ENCODE results near the gene USP2. TPM values are rescaled to one million over a fixed set of nuclear protein-coding genes. Genes with fewer than 3 reads are reported as not detected.

Gene USP2
- total RNA-seq, 2 donors from 2014 or later: not detected

DNA sequence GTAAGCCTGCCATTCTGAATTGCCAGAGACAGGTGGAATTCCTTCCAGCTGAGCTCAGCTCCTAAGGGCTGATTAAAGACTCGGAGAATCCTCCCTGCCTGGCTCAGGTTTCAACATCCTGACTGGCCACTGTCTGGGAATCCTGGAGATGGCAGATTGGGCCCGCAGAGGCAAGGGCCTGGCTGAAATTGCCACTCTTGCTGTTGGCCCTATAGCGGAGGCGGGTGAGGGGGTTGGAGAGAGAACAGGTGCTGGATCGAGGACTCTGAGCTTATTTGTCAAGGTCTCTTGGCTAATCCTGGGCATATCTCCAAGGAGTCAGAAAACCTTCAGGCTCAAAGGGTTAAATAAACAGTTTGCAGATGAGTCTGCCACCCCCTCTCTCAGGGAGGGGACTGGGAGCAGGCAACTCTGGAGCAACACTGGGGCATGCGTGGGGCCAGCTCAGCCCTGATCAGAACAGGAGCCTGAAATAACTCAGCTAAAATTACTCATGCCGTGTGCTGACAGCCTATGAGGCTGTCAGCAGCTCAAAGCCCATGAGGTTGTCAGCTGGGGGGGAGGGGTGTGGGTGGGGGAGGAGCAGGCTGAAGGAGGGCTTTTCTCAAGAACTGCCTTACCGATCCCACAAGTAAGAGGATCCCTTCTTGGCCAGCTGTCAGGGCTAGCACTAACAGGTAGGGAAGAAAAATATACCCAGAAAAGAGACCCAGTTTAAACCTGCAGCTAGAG lies 20.3 kb downstream of the USP2 start:
- no peak overlapping the region for H3K27ac Mint-ChIP-seq
- no peak overlapping the region for H3K4me3 Mint-ChIP-seq
- no peaks in the 10 kb centered on the region for H3K36me3 Mint-ChIP-seq
- DNase-seq (ENCODE audit: low spot score): no peak
- ATAC-seq: peak in 1 of 2 donors; percentile 72
- H3K27me3 Mint-ChIP-seq: peaks cover 55 to 59% of the 10 kb centered on the region in 2 donors
- peaks cover 2% of the 10 kb centered on the region for H3K9me3 Mint-ChIP-seq
- H3K4me1 Mint-ChIP-seq (ENCODE audit: low read depth in 2 of 2): peaks cover 14 to 19% of the 10 kb centered on the region in 2 donors

DNA sequence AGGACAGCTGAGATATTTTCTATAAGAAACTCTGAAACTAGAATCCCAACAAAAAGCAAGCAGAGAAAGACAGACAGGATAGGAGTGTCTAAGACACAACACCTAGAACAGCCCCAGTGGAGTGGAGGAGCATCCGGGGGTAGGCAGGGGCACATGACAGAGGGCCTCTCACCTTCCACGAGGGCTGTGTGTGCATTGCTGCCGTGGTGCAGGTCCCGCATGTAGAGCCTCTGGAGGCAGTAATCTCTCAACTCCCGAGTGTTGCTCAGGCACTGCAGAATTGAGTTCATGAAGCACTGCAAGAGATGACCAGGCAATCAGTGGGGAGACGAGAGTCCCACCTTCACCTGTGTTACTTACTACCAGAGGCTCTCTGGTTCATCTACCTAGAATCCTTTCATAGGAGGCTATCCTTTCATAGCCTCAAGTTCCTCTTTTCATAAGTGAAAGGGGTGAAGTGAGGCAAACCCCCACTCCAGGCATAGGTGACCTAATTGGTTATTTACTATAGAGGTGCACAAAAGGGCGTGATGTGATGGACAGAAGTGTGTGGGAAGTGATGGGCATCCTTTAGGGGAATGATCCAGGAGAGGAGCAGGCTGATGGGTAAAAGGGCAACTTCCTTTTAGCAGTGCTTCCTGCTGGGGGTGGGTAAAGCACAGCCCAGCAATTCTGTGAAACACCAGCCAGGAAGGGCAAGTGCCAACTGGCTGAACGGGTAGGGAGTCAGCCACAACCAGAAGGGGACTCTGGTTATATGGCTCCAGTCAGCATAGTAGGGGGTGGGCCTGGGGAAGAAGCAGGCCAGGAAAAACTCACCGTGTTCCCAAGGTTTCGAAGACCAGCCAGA lies 21.9 kb downstream of the USP2 start:
- Mint-ChIP-seq H3K27me3 (peaks cover 51 to 53% of the 10 kb centered on the region in 2 donors), H3K4me1 (ENCODE audit: low read depth in 2 of 2) (peaks cover 11 to 19% of the 10 kb centered on the region in 2 donors), H3K27ac (no peak overlapping the region), H3K4me3 (no peak overlapping the region), H3K36me3 (no peaks in the 10 kb centered on the region), H3K9me3 (peaks cover 2% of the 10 kb centered on the region)
- DNase-seq (ENCODE audit: low spot score) (no peak), ATAC-seq (no peak)

DNA sequence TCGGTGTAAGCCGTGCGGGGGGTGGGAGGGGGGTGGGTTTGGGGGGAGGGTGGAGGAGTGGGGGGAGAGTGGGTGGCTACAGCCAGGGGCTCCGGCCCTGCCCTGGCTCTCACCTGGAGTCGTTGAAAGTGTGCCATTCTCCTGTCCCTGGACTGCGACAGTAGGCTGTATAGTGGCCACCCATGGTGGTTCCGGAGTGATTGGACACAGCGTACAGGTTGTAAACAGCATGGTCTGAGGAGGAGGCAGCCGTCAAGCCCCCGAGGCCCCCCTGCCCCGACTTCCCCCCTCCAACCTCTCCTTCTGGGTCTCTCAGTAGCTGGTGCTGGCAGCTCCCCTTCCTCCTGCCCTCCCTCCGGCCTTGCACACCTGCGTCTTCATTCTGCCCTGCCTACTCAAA lies 24.4 kb downstream of the USP2 start:
- no peak for ATAC-seq
- Mint-ChIP-seq H3K4me3 (peak overlapping the region; percentile 91), H3K4me1 (ENCODE audit: low read depth in 2 of 2) (peaks cover 8 to 16% of the 10 kb centered on the region in 2 donors), H3K9me3 (no peaks in the 10 kb centered on the region), H3K27me3 (peaks cover 43 to 49% of the 10 kb centered on the region in 2 donors), H3K36me3 (no peaks in the 10 kb centered on the region), H3K27ac (no peak overlapping the region)
- no peak for DNase-seq (ENCODE audit: low spot score)

DNA sequence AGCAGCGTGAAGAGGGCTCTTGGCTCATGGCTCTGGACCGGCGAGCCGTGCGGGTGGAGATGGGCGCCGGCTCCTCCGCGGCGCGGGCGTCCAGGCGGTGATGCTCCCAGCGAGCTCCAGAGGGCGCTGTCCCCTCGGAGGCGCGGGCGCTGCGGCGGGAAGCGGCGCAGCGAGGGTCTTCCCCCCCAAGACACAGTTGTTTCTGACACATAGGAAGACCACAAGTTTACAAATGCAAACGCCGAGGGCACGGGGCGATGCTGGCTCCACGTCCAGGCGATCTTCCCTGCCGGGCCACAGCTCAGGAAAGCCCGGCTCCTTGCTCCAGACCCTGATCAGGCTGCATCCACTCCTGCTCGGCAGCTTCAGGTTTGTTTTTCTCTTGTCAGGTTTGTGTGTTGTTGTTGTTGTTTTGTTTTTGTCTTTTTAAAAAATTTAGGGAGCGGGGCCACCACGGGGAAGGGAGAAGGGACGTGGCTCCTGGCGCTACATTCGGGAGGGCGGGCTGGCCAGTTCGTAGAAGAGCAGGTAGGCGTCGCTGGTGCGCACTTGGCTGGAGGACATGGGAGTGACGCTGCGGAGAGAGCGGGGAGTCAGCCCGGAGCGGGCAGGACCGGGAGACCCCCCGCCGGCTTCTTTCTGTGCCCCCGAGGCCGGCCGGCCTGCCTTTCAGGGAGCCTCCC lies 25.0 kb downstream of the USP2 start:
- H3K36me3 Mint-ChIP-seq: no peaks in the 10 kb centered on the region
- no peaks in the 10 kb centered on the region for H3K9me3 Mint-ChIP-seq
- DNase-seq (ENCODE audit: low spot score) (peak; percentile 75), ATAC-seq (peak; percentile 84 to 88)
- H3K27ac Mint-ChIP-seq: peak overlapping the region in 1 of 2 donors; percentile 28
- H3K4me3 Mint-ChIP-seq: peak overlapping the region; percentile 91
- H3K4me1 Mint-ChIP-seq (ENCODE audit: low read depth in 2 of 2): peaks cover 9 to 16% of the 10 kb centered on the region in 2 donors
- H3K27me3 Mint-ChIP-seq: peaks cover 46 to 53% of the 10 kb centered on the region in 2 donors

DNA sequence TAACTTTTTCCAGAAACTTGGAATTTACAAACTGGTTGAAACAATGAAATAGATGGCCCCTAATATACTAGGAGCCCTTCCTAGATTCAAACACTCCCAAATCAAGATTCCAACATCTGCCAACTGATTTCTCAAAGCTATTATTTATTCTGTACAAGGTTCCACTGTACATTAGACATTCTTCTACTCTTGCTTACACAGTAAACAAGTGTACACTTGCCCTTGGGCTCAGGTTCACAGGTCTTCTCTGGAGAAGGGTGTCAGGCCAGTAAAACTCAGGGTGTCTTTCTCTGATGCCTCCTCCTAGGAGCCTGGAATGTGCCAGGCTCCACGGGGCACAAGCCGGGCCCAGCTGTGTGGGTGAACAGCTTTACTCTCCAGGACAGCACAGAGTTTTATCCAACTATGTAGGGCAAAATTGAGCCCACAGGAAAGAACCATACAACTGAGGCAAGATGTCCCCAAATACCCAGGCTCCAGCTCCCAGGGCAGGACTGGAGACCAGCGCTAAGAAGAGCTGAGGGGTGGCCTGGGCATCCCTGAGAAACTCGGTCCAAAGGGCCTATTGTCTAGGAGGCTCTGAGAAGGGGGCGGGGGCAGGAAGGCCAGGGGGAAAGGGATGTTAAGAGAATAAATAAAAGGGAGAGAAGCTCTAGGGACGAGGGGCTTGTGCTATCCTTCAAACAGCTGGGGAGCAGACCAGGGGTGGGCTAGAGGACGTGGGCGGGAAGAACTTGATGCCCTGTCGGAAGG lies 26.2 kb downstream of the USP2 start:
- H3K27me3 Mint-ChIP-seq: peaks cover 45 to 61% of the 10 kb centered on the region in 2 donors
- H3K9me3 Mint-ChIP-seq: no peaks in the 10 kb centered on the region

DNA sequence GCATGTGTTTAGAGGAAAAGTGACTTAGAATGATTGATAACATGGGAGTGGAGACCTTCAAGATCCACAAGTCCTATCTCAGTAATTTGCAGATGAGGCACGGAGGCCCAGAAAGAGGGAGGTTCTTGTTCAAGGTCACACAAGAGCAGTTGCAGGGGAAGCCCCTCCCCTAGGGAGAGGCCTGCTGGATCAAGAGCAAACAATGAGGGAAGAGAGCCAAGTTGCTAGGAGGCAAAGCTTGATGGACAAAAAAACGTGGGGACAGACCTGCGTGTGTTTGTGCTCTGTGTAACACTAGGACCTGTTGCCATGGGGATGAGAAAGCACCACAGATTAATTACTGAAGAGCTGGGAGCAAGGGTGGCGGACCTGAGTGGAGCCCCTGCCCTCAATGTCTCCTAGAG lies 28.6 kb downstream of the USP2 start:
- Mint-ChIP-seq H3K9me3 (no peaks in the 10 kb centered on the region), H3K4me1 (ENCODE audit: low read depth in 2 of 2) (peaks cover 15 to 16% of the 10 kb centered on the region in 2 donors), H3K27ac (no peak overlapping the region), H3K27me3 (peaks cover 37 to 51% of the 10 kb centered on the region in 2 donors), H3K36me3 (no peaks in the 10 kb centered on the region), H3K4me3 (no peak overlapping the region)
- DNase-seq (ENCODE audit: low spot score) (no peak), ATAC-seq (no peak)

More for the DNA sequence above, 26.2 kb downstream of the USP2 start:
- Mint-ChIP-seq H3K36me3 (no peaks in the 10 kb centered on the region), H3K27ac (no peak overlapping the region), H3K4me1 (ENCODE audit: low read depth in 2 of 2) (peaks cover 12 to 16% of the 10 kb centered on the region in 2 donors), H3K4me3 (no peak overlapping the region)
- no peak for DNase-seq (ENCODE audit: low spot score)
- no peak for ATAC-seq

DNA sequence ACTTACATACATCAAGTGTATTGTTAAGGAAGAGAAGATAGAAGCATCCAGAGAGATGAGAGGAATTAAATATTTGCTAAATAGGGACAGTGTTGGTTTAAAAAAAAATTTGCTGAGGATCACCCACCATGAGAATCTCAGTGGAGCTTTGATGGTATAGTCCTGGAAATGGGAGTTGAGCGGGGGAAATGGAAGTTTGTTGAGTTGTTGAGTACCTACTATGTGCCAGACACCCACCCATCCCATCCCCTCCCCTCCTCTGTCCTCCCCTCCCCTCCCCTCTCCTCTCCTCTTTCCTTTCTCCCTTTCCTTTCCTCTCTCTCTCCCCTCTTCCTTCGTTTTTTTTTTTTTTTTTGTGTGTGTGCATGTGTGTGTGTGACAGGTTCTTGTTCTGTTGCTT lies 30.3 kb downstream of the USP2 start:
- H3K4me3 Mint-ChIP-seq: no peak overlapping the region
- no peaks in the 10 kb centered on the region for H3K36me3 Mint-ChIP-seq
- DNase-seq (ENCODE audit: low spot score) (no peak), ATAC-seq (no peak)
- no peaks in the 10 kb centered on the region for H3K9me3 Mint-ChIP-seq
- H3K27me3 Mint-ChIP-seq: peaks cover 35 to 40% of the 10 kb centered on the region in 2 donors
- peaks cover 3 to 7% of the 10 kb centered on the region in 2 donors for H3K4me1 Mint-ChIP-seq (ENCODE audit: low read depth in 2 of 2)
- H3K27ac Mint-ChIP-seq: no peak overlapping the region

DNA sequence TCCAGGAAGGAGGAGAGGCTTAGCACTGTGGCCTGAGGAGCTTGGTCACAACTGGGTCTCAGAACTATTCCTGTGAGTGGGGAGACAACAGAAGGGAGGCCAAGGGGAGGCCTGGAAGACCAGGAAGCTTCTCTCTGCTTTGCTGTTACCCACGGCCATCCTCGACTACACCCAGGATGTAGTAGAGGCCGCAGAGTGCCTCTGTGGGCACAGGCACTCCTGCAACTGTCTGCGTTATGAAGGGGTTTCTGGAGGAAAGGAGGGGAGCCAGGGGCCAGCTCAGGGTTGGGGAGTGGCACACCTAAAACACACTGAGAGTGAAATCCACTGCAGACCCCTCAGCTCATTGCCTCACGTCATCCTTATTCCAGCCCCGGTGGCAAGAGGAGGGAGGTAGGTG lies 31.2 kb downstream of the USP2 start:
- Mint-ChIP-seq H3K27ac (peak overlapping the region in 1 of 2 donors; percentile 57), H3K4me1 (ENCODE audit: low read depth in 2 of 2) (peaks cover 0 to 7% of the 10 kb centered on the region in 2 donors), H3K9me3 (no peaks in the 10 kb centered on the region), H3K36me3 (no peaks in the 10 kb centered on the region), H3K4me3 (no peak overlapping the region), H3K27me3 (peaks cover 29 to 37% of the 10 kb centered on the region in 2 donors)
- DNase-seq (ENCODE audit: low spot score) (no peak), ATAC-seq (no peak)

DNA sequence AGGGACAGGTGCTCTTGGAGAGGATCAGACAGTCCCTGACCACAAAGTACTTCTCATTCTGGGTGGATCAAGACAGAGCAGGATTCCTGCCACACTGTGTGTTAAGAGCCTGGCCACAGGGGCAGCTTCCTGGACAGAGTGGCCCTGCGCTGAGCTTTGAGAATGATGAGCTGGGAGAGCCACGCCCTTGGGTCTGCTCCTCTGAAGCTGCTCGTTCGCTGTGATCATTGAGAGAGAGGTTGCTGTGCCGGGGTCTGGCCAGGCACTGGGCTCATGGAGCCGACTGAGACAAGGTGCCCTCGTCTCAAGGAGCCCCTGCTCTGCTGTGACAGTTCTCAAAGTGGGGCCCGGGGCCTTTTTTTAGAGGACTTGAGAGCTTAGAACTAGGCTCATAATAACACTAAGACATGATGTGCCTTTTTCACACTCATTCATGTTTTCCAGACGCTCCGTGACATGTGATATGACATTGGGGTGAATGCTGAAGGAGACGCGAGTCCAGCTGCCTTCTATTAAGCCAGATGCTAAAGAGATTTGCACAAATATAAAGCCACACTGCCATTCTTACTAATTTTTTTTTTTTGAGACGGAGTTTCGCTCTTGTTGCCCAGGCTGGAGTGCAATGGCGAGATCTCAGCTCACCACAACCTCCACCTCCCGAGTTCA lies 33.4 kb downstream of the USP2 start:
- no peaks in the 10 kb centered on the region for H3K36me3 Mint-ChIP-seq
- no peaks in the 10 kb centered on the region for H3K9me3 Mint-ChIP-seq
- ATAC-seq: no peak
- peaks cover 31 to 33% of the 10 kb centered on the region in 2 donors for H3K27me3 Mint-ChIP-seq
- H3K4me3 Mint-ChIP-seq: no peak overlapping the region
- H3K4me1 Mint-ChIP-seq (ENCODE audit: low read depth in 2 of 2): peaks cover 0 to 7% of the 10 kb centered on the region in 2 donors
- H3K27ac Mint-ChIP-seq: no peak overlapping the region
- DNase-seq (ENCODE audit: low spot score): no peak

DNA sequence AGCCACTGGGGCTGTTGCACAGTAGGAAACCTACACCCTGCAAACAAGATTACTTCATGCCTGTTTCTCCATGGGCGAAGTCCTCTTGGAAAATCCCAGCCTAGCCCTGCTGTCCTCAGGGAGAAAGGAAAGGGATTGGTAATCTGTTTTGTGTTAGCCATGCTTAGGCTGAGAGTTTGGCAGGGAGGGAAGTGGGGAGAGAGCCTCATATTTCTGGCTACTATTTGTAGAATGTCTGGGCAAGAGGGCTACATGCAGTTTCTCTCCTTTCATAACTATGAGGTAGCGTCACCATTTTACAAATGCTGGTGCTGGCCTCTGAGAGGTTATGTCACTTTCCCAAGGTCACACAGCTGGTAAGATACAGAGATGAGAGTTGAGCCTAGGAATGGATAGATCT lies 34.2 kb downstream of the USP2 start:
- ATAC-seq: no peak
- Mint-ChIP-seq H3K9me3 (no peaks in the 10 kb centered on the region), H3K4me1 (ENCODE audit: low read depth in 2 of 2) (peaks cover 0 to 7% of the 10 kb centered on the region in 2 donors), H3K4me3 (no peak overlapping the region), H3K36me3 (no peaks in the 10 kb centered on the region), H3K27ac (no peak overlapping the region), H3K27me3 (peaks cover 28 to 32% of the 10 kb centered on the region in 2 donors)
- no peak for DNase-seq (ENCODE audit: low spot score)

DNA sequence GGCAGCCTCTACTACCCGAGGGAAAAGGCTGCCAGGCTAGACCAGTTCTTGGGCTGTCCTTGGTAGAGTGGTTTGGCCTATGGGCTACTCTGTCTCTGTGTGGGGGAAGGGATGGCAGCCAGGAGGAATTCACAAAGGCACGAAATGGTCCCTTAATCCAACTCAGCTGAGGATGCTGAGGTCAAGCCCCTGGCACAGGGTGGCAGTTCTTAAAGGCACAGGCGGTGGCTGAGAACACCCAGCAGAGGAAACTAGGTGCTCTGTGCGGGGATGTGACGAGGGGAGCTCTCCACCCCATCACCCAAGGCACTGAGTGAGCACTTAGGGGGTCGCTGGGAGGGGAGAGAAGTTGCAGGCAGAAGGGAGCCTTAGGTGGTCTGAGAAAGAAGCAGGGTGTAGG lies 34.9 kb downstream of the USP2 start, which contains the start of gene MFRP:
Gene MFRP (minus strand): TSS at position 101 of the 400 bp plus-strand sequence. CDS start 192 bp downstream, outside the sequence.
- no peak for DNase-seq (ENCODE audit: low spot score)
- Mint-ChIP-seq H3K9me3 (no peaks in the 10 kb centered on the region), H3K27me3 (peaks cover 26% of the 10 kb centered on the region in 2 donors), H3K27ac (no peak within 1 kb of the TSS), H3K4me3 (no peak within 1 kb of the TSS), H3K4me1 (ENCODE audit: low read depth in 2 of 2) (peaks cover 0 to 7% of the 10 kb centered on the region in 2 donors), H3K36me3 (no peaks in the 10 kb centered on the region)
- ATAC-seq: no peak

DNA sequence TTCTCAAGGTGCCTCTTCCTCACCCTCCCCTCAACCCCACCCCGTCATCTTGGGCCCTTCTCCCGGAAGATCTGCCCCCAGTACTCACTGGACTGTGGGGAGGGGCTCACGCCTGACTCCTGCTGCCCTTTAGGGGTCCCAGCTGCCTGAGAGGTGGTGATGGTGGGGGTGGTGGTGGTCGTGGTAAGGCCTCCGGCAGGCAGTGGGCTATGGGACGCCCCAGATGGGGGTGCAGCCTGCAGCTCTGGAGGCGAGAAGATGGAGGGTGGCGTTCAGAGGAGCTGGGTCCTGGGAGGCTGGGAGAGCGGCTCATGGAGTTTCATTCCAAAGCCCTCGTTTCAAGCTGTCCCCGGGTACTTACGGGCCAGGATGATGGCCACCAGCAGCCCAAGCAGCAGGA lies 35.8 kb downstream of the USP2 start:
- peaks cover 5 to 7% of the 10 kb centered on the region in 2 donors for H3K4me1 Mint-ChIP-seq (ENCODE audit: low read depth in 2 of 2)
- H3K27me3 Mint-ChIP-seq: peaks cover 24% of the 10 kb centered on the region in 2 donors
- ATAC-seq (no peak), DNase-seq (ENCODE audit: low spot score) (no peak)
- no peak overlapping the region for H3K27ac Mint-ChIP-seq
- H3K4me3 Mint-ChIP-seq: no peak overlapping the region
- H3K9me3 Mint-ChIP-seq: no peaks in the 10 kb centered on the region
- no peaks in the 10 kb centered on the region for H3K36me3 Mint-ChIP-seq
